ENCODE results near the gene SLC5A10.

SLC5A10 gene

GRCh38 chr17:18968345-18968744 lies 16.4 kb downstream of the SLC5A10 start:
- DNase-seq (ENCODE audit: low spot score): no peak
- TF ChIP-seq CTCF (IDR thresholded peaks at IDR 0.05): no peak
- no peak overlapping the region for H3K27ac ChIP-seq

GRCh38 chr17:18968945-18969887 lies 17.3 kb downstream of the SLC5A10 start:
- H3K27ac ChIP-seq: no peak overlapping the region
- no peak for DNase-seq (ENCODE audit: low spot score)
- TF ChIP-seq CTCF (IDR thresholded peaks at IDR 0.05): no peak

More at GRCh38 chr17:18968345-18968744, 16.4 kb downstream of the SLC5A10 start:
- H3K4me3 ChIP-seq: no peak overlapping the region

GRCh38 chr17:18970582-18971480 lies 18.9 kb downstream of the SLC5A10 start:
- H3K27ac ChIP-seq: no peak overlapping the region
- no peak for DNase-seq (ENCODE audit: low spot score)
- no peak for TF ChIP-seq CTCF (IDR thresholded peaks at IDR 0.05)
- H3K4me3 ChIP-seq: no peak overlapping the region

More at GRCh38 chr17:18968945-18969887, 17.3 kb downstream of the SLC5A10 start:
- no peak overlapping the region for H3K4me3 ChIP-seq

- TF ChIP-seq CTCF (IDR thresholded peaks at IDR 0.05): no peak
- H3K27ac ChIP-seq: no peak overlapping the region
- H3K4me3 ChIP-seq: no peak overlapping the region
- no peak for DNase-seq (ENCODE audit: low spot score)
Measured at GRCh38 chr17:18971801-18972200, 19.8 kb downstream of the SLC5A10 start.

- Histone ChIP-seq H3K27ac (no peak overlapping the region), H3K4me3 (no peak overlapping the region)
- DNase-seq (ENCODE audit: low spot score): no peak
- no peak for TF ChIP-seq CTCF (IDR thresholded peaks at IDR 0.05)
Measured at GRCh38 chr17:18974407-18975149, 22.6 kb downstream of the SLC5A10 start.

GRCh38 chr17:18975597-18975996 lies 23.6 kb downstream of the SLC5A10 start:
- no peak overlapping the region for H3K4me3 ChIP-seq
- no peak for TF ChIP-seq CTCF (IDR thresholded peaks at IDR 0.05)
- no peak for DNase-seq (ENCODE audit: low spot score)
- no peak overlapping the region for H3K27ac ChIP-seq
